GM12865 (cell line): ENCODE data around the gene FYCO1.

Source experiments
- DNase-seq: peaks from one replicate; pipeline ENCODE4 v3.0.0; 2010; ENCODE audit warnings: low read depth
- H3K4me3 ChIP-seq: 2 replicates; pipeline ENCODE4 v1.5.1; 2011; ENCODE audit warnings: mild to moderate bottlenecking, low read depth, low read length, control low read depth
- CTCF ChIP-seq: IDR thresholded peaks from 2 replicates; pipeline ENCODE4 v1.5.1; 2011; ENCODE audit warnings: low read length, control low read depth, low read depth, inconsistent platforms; ENCODE audit not compliant: insufficient read depth; ENCODE audit errors: missing control alignments

FYCO1 gene

DNA sequence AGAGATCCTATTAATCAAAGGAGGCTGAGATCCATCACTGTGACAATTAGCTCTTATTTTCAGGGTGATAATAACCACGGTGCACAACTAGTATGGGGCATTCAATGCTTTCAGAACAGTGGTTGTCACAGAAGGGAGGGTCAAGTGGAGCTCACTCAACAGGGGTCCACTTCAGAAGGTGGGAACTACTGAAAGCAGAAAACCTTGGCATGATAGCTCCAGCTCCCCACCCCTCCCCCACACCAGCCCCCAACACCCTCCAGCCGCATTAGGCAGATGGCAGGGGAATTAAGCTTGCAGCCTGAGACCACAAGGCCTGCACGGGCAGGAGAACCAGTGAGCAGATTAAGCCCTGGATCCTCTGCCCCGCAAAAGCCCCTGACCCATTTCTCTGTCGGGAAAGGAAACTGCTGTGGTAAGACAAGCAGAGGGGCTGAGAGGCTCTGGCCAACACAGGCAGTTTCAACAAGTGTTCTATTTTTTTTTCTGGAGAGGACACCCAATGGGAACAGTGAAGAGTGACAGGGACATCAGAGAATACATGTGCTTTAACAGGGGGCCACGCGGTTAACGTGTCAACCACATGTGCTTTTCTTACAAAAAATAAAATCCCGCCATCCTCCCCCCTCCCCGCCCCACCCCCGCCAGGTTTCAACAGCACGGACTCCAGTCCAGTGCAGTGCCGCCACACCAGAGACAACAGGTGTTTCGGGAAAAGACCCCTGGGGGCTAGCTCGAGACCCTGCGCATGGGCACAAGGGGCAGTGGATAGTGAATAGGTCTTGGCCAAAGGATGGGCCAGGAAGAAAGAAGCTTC lies 997 bp downstream of the FYCO1 start:
- peak; percentile 64 for DNase-seq
- peak overlapping the region; percentile 65 for H3K4me3 ChIP-seq
- TF ChIP-seq CTCF: no peak

DNA sequence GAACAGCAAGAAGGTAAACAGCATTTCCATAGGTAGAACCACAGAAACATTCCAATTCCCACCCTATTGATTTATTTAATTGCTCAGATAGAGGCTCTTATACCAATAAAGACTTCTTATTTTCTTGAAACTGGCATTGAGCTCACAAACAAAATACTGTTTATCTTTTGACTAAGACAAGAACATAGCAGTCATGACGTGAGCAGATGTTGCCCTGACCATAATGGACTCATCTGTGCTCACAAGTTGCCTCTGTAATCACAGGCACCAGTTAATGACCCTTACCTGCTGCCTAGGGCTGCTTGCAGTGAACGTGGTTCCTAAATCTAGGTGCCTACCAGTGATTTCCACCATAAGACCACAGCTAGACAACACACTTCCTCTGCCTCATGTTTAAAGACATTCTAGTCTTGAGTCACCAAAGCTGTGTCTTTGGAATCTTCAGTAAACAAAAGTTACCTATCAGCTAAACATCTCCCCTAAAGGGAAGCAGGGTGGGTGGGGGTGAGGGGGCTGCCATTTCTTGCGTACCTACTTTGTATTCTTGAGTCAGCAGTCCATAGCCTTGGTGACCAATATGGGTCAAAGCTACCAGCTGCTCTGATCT lies 2.1 kb downstream of the FYCO1 start:
- DNase-seq: peak; percentile 39
- H3K4me3 ChIP-seq: no peak overlapping the region
- no peak for TF ChIP-seq CTCF

- TF ChIP-seq CTCF: no peak
- H3K4me3 ChIP-seq: no peak overlapping the region
- DNase-seq: peak; percentile 24
Observed at GRCh38 chr3:45992821-45993221, 2.8 kb downstream of the FYCO1 start.

- DNase-seq: no peak
- TF ChIP-seq CTCF: no peak
- no peak overlapping the region for H3K4me3 ChIP-seq
Observed at GRCh38 chr3:45992133-45992729, 3.4 kb downstream of the FYCO1 start.

DNA sequence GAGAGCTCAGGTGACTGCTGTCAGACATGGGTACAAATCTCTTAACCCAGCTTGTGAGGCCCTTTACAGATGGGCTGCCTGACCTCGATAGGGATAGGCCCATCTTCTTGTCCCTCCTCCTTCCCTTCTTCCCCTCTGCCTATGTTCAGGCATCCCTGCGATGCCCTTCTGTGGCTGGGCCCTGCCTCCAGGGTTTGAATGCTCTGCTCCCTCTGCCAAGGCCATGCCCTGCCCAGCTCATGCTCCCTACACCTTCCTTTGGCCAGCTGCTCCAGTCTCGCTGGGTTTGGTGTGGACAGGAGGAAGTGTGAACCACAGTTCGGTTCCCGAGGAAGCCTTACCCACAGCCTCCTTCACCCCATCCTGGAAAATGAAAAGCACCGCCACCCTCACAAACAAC lies 4.3 kb downstream of the FYCO1 start:
- TF ChIP-seq CTCF: no peak
- DNase-seq: no peak
- no peak overlapping the region for H3K4me3 ChIP-seq

DNA sequence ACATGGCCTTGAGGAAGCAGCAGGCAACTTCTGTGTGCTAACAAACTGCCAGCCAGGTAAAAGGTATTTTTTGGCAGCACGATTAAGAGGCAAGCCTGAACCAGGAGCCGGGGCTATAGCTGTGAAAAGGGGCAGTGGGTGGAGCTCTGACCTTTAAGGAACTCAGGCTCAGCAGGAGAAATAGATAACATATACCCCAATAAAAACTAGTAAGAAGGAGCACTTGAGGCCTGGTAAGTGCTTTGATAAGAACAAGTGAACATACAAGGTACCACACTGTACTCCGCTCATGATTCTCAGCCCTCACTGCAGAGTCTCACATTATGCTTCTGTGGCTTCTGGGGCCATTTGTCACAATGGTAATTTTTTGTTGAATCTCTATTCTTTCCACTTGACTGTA lies 5.4 kb downstream of the FYCO1 start:
- no peak overlapping the region for H3K4me3 ChIP-seq
- DNase-seq: no peak
- no peak for TF ChIP-seq CTCF
